GM21528 (cell line): ENCODE results near the gene SETBP1.
A peak's percentile ranks its signal among the peaks of the same experiment; 100 is the strongest.

Experiments
- ATAC-seq: cut with Tn5 transposase; IDR thresholded peaks from one replicate; pipeline ENCODE4 v1.9.1; 2021; ENCODE audit warnings: mild to moderate bottlenecking, moderate library complexity; ENCODE audit not compliant: unreplicated experiment, low FRiP score

The SETBP1 gene

GRCh38 chr18:45081566-45082181 is 401.0 kb downstream of the SETBP1 start:
- no peak for ATAC-seq

DNA sequence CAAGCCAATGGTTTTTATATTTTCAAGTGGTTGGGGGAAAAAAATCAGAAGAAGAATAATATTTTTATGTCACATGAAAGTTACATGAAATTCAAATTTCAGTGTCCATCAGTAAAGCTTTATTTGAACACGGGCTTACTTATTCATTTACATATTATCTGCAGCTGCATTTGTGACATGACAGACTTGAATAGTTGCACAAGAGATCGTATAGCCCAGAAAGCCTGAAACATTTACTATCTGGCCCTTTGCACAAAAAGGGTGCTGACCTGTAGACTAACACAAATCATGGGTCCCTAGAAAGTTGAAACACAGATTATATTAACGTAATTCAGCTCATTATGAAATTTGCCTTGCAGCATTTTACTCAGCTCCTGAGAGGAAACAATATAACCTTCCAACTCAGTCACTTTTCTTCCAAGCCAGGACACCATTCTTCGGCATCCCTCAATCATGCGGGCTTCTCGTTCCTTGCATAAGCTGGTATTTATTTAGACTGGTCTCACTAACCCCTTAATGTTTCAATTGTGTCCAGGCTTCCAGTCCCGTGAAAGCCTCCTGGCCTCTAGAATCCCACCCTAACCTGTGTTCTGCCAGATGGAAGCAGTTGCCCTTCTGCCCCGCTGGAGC is 402.7 kb downstream of the SETBP1 start:
- no peak for ATAC-seq

- no peak for ATAC-seq
These were observed 403.5 kb downstream of the SETBP1 start for GRCh38 chr18:45084206-45084605.

DNA sequence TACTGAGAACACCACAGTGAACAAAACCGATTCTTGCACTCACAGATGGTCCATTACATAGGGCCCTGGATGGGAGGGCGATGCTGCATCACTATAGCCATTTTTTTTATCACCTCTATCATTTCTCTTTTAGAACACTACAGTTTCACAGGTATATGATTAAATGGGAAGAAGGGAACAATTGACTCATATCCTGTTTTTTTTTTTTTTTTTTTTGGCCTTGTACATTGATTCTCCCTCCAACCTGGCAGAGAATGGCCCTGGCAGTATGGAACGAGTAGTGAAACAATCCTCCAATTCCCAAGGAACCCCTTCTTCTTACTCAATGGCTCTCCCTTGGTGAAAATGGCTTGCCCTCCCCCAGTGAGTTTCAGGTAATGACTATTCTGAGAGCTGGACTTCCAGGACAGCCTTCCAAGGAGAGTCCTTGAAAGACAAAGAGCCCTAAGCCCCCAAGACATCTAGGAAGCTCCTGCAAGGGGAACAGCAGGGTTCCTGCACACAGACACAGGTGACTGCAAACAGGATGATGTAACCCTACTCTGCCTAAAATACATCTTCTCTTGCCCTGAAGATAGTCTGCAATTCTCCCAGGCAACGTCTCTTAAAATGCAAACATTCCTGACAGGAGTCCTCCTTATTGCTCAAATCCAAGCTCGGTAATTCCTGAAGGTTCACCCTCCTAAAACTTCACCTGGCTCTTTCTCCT is 405.4 kb downstream of the SETBP1 start:
- ATAC-seq = no peak

DNA sequence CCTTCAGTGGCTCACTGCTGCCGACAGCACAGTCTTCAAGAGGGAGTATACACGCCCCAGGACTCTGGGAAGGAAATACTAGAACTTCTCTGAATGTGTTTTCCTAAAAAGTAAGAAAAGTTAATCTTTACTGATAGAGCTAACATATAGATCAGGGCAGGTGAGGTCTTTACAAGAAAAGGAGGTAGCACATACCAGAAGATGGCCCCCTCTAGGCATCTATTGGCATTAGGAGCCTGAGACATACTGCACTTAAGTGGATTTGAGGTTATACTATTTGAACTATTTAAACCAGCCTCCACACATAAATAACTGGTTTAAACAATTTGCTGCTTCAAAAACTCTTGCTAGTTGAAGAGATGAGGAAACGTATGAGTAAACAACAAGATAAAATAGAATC is 406.1 kb downstream of the SETBP1 start:
- no peak for ATAC-seq

DNA sequence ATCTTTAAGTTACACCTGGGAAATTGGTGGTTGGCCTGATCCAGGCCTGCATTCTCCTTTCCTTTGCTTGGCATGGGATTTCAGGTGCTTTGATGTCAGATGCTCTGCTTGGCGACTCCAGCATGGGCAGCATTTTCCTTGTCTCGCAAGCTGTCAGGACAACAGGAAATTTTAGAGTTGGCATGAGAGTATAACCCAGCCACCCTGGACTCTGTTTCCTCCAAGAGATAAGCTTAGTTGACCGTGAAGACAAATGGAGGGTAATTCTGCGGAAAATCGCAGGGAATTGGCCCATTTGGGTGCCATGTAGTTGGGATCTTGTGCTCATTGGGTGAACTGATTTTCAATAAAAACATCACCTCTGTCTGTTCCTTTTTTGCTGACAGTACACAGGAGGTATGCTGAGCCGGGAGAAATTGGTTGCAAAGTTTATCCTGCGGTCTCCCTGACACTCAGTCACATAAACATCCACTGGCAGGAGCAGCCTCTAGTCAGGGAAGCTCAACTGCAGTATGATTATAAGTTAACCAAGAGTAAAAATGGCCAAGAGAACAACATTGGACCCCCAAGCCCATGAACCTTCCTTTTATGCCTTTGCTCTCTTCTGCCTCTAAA is 409.9 kb downstream of the SETBP1 start:
- no peak for ATAC-seq

DNA sequence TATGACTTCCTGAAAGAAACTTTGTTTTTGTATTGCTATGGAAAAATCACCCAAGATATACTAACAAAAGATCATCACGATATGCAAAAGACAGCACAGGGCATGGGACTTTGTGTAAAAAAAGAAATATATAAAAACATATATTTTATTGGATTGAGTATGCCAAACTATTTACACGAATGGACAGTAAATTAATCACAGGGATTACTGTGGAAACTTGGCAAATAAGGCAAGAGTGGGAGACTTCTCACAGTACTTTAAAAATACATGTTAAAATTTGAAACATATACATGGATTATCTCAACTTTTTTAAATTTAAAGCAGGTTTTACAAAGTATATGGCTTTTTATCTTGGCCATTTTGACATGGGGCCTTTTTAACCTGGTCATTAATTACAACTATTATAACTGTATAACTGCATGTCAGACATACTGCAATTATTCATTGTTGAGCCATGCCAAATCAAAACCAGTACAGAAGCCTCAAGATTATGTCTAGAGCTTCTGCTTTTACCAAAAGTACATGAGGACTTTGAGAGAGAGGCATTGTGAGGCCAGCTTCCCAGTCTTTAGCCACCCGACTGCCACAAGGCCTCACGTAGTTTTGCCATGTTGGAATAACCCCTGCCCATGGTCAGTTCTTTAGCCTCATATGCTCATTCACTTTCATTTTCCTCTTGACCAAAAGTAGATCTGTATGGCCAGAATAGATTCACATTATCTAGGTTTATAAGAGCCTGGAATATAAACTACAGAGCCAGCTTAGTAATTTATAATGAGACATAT is 419.8 kb downstream of the SETBP1 start:
- no peak for ATAC-seq

DNA sequence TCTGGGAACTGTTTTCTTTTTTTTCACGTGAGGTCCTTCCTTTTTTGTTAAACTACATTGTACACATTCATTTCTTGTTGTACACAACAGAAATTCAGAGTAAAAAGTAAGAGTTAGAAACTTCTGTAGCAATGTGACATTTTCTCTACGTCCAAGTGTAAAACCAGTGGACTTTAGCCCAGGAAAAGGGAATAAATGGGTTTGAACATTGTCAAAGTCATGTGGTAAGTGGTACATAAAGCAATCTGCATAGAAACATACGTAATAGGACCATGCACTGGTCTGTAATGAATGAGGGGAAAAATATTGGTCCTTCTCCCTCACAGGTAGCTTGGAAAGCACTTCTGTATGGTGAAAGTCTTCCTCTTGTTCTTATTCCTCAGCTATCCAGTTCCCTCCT is 421.4 kb downstream of the SETBP1 start:
- no peak for ATAC-seq

DNA sequence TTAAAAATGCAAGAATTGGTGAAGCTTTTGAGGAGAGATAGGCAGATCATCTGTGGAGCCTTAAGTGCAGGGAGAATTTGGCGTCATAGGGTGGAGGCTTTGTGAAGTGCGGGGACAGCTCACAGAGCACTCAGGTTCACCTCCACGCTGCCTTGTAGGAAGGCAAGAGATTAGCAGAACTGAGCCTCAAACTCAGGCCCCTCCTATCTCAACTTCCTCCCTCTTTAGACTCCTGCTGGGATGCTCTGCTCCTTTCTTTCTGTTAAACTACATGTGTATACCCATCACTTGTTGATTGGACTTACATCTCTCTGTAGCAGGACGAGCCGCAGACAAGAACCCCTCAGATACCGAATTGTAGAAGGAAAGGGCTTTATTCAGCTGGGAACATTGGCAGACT is 422.2 kb downstream of the SETBP1 start:
- ATAC-seq = no peak

DNA sequence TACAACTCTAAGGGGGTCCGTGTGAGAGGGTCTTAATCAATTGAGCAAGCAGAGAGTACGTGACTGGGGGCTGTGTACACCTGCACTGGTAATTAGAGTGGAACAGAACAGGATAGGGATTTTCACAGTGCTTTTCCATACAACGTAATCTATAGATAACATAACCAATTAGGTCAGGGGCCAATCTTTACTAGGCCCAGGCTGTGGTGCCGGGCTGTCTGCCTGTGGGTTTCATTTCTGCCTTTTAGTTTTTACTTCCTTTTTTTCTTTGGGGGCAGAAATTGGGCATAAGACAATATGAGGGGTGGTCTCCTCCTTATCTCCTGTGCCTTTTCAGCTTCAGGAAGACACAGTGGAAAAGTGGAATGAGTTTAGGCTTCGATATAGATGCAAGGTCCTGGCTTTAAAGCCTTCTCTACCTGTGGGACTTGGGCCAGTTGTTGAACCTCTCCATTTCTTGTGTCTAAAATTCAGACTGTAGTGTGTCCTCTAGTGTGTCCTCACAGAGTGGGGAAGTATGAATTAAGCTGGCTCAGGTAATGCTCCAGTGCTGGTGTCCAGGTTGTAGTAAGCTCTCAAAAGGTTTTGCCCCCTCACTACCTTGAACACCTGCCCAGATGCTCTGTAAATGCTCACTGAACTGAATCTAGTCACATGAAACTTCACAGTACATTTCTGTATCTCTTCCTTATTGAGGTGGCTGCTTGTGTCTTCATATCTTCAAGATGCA is 422.8 kb downstream of the SETBP1 start:
- peak; percentile 59 for ATAC-seq

DNA sequence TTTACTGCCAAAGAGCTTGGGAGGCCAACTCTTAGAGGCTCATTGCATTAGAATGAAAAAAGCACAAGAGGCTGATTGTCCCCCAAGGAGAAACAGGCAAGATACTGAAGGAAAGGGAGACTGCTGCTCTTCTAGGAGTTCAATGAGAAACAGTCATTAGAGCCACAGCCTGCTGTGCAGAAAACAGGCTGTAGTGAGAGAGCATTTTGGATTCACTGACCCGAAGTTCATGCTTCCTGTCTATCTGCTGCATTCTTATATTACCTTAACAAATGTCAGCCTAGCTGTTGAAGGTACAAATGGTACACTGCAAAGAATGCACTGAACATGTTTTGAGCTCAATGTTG is 423.3 kb downstream of the SETBP1 start:
- peak; percentile 29 for ATAC-seq

DNA sequence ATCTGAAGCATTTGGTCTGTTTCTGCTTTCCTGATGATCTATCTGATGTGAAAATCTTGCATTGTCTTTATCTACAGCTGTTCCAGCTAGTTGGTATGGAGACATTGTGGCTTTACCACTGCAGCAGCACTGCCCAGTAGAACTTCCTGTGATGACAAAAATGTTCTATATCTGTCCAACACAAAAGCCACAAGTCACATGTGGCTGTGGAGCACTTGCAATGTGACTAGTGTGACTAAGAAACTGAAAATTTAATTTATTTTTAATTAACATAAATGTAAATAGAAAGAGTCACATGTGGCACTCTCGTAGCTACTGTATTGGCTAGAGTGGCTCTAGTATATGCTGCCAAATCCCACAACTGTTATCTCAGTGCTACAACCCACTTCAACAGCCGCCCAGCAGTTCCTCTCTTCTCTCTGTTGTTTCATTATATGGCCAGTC is 425.7 kb downstream of the SETBP1 start:
- peak; percentile 89 for ATAC-seq

DNA sequence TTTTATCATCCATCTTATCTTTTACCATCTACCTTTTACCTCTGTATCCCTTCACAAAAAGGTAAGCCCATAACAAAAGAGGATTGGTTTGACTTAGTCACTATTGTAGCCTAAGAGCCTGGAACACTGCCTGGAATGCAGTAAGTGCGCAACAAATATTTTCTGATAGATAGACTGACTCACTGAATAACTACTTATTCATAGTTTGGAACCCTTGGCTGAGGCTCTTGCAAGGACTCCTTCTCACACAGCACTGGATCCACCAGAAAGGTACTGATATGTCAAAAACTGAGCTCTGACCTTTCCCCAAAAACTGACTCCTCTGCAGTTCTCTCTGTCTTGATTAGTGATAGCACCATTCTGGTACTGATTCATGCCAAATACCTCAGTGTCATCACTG is 426.7 kb downstream of the SETBP1 start:
- no peak for ATAC-seq

DNA sequence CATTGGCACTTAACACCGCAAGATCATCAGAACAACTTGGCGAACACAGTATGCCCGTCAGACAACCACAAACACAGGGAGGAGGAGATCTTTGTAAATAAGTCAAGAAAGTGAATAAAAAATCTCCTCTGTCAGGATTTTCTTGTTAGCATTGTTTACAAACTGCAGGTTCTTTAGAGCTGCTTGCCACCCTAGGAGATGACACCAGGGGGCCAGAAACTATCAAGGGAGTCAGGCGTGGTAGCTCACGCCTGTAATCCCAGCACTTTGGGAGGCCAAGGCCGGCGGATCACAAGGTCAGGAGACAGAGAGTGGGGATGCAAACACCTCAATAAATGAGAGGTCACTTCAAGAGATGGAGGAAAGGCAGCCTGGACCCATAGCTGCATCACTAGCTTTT is 428.1 kb downstream of the SETBP1 start:
- ATAC-seq = no peak

DNA sequence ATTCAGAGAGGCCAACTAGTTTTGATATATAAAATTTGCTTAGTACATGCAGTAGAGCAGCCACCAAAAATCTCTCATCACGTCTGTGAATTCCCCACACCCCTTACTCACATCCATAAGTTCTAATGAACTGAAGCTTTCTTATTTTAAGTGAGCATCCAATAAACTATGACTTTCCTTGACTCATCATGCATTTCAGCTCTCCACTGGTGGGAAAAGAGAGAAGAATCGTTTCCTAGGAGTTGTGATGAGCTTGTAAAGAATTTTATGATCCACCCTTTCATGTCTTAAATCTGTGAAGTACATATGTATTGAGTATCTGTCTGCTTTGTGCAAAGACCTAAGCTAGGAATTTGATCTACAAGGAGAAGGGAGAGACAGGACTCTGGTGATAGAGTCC is 428.6 kb downstream of the SETBP1 start:
- no peak for ATAC-seq

GRCh38 chr18:45109706-45110105 is 429.0 kb downstream of the SETBP1 start:
- ATAC-seq = no peak

DNA sequence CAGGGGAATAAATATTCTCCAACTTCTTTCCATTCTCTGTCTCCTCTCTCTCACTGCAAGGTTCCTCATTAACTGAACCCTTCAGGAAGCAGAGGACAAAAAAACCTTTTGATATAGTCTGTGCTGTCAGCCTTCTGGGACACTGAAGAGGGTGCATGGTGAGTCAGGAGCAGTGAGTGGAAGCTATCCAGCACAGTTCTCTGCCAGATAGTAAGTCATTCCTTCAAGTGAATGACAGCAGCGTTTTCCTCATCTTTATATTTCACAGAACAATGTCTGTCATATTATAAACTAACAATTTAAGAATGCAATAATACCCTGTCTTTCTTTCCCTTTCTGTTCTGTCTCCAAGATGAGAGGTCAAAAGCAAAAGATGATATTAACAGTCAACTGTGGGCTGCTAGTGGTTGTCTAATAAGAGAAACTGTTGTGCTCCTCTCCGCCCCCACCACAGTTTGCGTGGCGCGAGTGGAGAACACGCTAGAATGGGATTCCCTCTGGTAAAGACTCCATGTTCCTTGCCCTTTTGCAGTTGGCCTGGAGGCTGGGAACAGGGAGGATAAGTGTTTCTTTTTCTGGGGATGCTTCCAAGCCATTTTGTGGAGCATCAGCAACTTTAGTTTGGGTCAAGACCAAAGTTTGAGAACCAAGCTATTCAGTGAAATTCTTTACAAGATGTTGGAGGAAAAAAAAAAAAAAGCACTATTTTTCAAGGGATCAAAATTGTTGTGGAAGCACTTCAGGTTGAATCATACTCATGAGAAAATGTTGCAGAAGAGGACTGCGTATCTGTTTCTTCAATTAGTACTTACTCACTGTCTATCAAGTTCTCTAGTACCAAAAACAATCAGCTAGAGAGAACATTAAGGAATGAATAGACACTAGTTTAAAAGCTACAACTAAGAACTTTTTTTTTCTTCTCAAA is 430.2 kb downstream of the SETBP1 start:
- ATAC-seq = no peak

DNA sequence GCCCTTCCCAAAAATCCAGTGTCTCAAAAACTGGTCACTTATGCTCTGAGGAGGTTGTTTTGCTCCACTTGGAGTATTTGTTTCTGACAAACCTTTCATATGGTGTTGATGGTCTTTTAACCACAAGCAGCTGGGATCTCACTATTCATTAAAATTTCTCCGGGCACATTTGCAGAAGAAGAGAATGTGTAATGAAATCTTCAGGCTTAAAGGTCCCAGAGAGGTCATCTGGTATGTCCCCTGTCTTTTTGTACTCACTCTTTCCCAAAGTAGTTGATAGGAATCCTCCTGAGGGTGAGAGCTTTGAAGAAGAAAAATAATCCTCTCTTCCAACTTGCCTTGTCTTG is 430.8 kb downstream of the SETBP1 start:
- no peak for ATAC-seq

GRCh38 chr18:45112682-45113081 is 432.0 kb downstream of the SETBP1 start:
- ATAC-seq = no peak
